LNCAP (cell line): Measurements from ENCODE around the gene JAGN1.

ENCODE experiments used
- TF ChIP-seq, protein P1 (sequence below): fragments of 450-650 bp; IDR thresholded peaks from 2 replicates; pipeline ENCODE4 v1.5.1; 2017; ENCODE audit warnings: mild to moderate bottlenecking

The JAGN1 gene

DNA sequence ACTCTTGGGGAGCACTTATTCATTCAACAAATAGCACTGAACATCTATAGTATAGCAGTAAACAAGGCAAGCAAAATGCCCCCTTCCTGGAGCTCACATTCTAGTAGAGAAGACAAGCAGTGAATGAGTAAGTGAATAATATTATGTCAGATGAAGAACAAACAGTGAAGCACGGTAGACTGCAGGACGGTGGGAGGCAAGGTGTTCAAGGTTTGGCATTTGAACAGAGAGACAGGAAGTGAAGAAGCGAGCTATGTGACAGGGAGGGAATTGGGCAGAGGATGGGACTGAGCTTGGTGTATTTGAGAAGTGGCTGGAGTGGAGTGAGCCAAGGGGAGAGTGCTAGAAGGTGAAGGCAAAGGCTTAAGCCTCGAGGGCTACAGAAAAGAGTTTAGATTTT, 44.6 kb downstream of the JAGN1 start:
- TF ChIP-seq, protein P1, sequence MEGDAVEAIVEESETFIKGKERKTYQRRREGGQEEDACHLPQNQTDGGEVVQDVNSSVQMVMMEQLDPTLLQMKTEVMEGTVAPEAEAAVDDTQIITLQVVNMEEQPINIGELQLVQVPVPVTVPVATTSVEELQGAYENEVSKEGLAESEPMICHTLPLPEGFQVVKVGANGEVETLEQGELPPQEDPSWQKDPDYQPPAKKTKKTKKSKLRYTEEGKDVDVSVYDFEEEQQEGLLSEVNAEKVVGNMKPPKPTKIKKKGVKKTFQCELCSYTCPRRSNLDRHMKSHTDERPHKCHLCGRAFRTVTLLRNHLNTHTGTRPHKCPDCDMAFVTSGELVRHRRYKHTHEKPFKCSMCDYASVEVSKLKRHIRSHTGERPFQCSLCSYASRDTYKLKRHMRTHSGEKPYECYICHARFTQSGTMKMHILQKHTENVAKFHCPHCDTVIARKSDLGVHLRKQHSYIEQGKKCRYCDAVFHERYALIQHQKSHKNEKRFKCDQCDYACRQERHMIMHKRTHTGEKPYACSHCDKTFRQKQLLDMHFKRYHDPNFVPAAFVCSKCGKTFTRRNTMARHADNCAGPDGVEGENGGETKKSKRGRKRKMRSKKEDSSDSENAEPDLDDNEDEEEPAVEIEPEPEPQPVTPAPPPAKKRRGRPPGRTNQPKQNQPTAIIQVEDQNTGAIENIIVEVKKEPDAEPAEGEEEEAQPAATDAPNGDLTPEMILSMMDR, result no peak

DNA sequence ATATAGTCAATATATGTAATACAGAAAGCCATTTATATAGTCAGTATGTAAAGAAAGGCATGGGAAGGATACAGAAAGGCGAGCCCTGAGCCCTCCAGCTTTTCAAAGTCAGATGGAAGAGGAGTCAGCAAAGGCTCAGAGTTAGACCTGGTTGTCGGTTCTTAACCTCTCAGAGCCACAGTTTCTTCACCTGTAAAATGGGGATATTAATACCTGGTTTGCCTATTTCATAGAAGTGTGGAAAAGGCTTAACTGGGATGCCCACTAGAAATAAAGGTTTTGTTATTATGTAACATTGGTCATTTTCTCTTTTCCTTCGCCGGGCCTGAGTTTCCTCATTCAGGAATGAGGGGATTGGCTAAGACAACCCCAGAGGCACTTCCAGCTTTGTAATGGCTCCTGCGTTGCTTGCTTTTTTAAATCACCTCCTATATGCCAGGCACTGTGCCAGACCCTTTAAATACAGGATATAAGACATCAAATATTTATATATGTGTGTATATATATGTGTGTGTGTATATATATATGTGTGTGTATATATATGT, 45.6 kb downstream of the JAGN1 start:
- TF ChIP-seq, protein P1, result no peak

DNA sequence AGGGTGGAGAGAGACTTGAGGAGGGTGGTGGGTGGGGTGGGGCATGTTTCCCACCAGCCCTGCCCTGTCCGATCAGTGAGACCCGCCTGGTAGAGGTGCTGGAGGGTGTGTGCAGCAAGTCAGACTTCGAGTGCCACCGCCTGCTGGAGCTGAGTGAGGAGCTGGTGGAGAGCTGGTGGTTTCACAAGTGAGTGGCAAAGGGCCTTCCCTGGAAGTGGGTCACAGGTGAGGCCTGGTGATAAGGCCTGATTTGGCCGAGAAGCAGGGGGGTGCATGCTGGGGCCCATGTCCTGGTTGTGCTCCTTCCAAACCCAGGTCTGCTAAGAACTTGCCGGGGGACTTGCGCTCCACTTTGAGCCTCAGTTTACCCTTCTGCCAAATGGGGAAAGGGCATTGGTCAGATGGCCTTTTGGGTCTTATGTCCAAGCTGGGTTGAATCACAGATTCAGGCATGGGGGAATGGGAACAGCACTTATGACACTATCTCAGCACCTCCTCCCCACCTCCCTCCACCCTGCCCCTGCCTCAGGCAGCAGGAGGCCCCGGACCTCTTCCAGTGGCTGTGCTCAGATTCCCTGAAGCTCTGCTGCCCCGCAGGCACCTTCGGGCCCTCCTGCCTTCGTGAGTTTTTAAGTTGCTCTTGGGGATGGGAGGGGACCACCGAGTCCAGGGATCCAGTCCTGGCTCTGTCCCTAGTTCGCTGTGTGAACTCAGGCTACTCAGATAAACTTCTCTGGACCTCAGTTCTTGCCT, 47.3 kb downstream of the JAGN1 start:
- TF ChIP-seq, protein P1, result no peak

DNA sequence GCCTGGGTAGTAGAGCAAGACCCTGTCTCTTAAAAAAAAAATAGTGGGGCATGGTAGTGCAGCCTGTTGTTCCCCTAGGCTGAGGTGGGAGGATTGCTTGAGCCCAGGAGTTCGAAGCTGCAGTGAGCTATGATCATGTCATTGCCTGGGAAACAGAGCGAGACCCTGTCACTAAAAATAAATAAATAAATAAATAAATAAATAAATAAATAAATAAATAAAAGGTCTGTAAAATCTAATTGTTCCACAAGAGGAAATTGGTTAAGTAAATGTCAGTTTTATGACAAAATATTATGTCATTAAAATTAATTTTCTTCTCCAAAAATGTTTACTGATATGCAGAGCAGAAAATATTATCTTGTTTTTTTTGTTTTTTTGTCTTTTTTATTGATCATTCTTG, 48.6 kb downstream of the JAGN1 start:
- TF ChIP-seq, protein P1, result no peak

DNA sequence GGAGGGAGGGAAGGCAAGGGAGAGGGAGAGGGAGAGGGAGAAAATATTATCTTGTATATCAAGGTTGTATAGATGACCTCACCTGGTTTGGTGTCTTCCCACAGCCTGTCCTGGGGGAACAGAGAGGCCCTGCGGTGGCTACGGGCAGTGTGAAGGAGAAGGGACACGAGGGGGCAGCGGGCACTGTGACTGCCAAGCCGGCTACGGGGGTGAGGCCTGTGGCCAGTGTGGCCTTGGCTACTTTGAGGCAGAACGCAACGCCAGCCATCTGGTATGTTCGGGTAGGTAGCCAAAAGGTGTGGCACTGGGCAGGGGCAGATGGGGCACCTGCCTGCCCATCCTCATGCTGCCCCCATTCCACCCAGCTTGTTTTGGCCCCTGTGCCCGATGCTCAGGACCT, 50.3 kb downstream of the JAGN1 start:
- TF ChIP-seq, protein P1, result no peak

DNA sequence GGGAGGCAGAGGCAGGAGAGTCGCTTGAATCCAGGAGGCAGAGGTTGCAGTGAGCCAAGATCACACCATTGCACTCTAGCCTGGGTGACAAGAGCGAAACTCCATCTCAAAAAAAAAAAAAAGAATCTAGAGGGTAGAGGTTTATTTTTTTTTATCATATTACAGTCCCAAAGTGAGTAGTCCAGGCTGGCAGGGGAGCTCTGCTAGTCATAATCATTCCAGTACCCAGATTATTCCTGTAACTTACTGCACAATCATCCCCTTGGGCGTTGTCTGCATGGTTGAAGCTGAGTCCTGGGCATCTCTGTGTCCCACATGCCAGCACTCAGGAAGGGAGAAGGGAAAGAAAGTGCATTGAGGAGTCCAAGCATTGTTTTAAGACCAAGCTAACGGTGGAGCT, 51.8 kb downstream of the JAGN1 start:
- TF ChIP-seq, protein P1, result no peak

DNA sequence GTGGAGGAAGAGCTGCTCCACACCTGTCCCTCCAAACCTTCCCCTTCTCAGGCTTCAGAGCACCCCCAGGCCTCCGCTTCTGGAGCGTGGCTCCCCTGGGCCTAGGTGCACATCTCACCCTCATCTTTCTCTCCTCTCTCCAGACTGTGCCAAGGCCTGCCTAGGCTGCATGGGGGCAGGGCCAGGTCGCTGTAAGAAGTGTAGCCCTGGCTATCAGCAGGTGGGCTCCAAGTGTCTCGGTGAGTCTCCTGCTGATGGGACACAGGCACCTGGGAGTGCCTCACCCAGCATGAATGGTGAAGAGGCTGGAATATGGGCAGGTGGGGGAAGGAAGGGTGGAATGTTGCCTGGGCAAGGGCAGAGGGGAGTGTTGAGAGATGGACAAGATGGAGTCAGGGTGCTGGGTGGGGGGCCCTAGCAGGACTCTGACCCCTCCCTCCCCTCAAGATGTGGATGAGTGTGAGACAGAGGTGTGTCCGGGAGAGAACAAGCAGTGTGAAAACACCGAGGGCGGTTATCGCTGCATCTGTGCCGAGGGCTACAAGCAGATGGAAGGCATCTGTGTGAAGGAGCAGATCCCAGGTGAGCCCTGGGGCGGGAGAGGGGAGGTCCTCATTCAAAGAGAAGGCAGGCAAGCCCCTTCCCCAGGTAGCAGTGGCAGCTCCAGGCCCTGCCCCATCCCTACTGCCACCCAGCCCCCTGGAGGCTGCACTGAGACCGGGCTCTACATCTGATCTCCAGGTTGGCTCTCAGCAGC, 52.7 kb downstream of the JAGN1 start:
- TF ChIP-seq, protein P1, result no peak
